ENCODE measurements around the gene MAMDC4.
"Not testable (repeated sequence)": the region's sequence is repeated elsewhere in the genome, so short reads cannot be mapped to it uniquely, and the experiment has no call there.

Gene MAMDC4

GRCh38 chr9:136862849-136863622 is 10.9 kb downstream of the MAMDC4 start:
- Histone ChIP-seq H3K27ac (no peak overlapping the region), H3K36me3 (peaks cover 20 to 37% (median 30%) of the 10 kb centered on the region in 3 donors), H3K9me3 (no peaks in the 10 kb centered on the region), H3K4me1 (peaks cover 0 to 53% (median 43%) of the 10 kb centered on the region in 4 donors), H3K4me3 (no peak overlapping the region), H3K27me3 (no peaks in the 10 kb centered on the region)
- intact Hi-C loops (cut with DNase I; ENCODE audit: low total_unique reads) = no loop called here
- TF ChIP-seq CTCF (IDR thresholded peaks at IDR 0.05) = no peak
- DNase-seq = no peak

DNA sequence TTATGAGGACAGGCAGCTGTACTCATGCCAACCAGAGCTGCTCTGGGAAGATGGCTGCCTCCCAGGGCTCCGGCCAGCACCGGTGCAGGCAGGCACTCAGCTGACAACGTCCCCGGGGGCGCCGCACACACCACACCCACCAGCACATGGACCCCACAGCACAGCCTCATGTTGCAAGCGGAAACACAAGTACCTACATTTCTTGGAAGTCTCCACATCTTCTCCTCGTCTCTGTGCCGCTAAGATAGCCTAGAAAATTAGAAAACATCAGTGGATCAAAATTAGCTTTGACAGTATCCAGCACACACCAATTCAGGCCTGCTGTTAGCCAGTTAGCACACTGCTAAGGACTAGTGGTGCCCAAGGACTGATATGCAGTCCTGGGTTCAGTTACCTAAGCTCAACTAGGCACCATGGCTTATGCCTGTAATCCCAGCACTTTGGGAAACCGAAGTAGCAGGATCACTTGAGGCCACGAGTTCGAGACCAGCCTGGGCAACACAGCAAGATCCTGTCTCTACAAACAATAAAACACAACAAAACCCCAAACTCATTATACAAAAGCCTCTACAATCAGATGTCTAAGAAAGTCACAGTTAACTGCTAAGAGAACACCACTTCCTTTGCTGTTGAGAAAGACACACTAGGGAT is 11.6 kb downstream of the MAMDC4 start:
- TF ChIP-seq CTCF (IDR thresholded peaks at IDR 0.05) = no peak
- intact Hi-C loops (cut with DNase I; ENCODE audit: low total_unique reads) = no loop called here
- Histone ChIP-seq H3K9me3 (no peaks in the 10 kb centered on the region), H3K36me3 (peaks cover 20 to 37% (median 30%) of the 10 kb centered on the region in 3 donors), H3K27ac (no peak overlapping the region), H3K27me3 (no peaks in the 10 kb centered on the region), H3K4me3 (no peak overlapping the region), H3K4me1 (peaks cover 0 to 46% (median 41%) of the 10 kb centered on the region in 4 donors)
- no peak for DNase-seq

- peak overlapping the region; percentile 90 to 97 for H3K4me3 ChIP-seq
- intact Hi-C loops (cut with DNase I; ENCODE audit: low total_unique reads) = no loop called here
- peaks cover 20 to 37% (median 30%) of the 10 kb centered on the region in 3 donors for H3K36me3 ChIP-seq
- H3K4me1 ChIP-seq = peaks cover 0 to 32% (median 27%) of the 10 kb centered on the region in 4 donors
- peak overlapping the region; percentile 91 to 94 for H3K27ac ChIP-seq
- H3K27me3 ChIP-seq = no peaks in the 10 kb centered on the region
- DNase-seq = no peak
- H3K9me3 ChIP-seq = no peaks in the 10 kb centered on the region
- TF ChIP-seq CTCF (IDR thresholded peaks at IDR 0.05) = no peak
Measured at GRCh38 chr9:136865041-136865767, 13.1 kb downstream of the MAMDC4 start.

DNA sequence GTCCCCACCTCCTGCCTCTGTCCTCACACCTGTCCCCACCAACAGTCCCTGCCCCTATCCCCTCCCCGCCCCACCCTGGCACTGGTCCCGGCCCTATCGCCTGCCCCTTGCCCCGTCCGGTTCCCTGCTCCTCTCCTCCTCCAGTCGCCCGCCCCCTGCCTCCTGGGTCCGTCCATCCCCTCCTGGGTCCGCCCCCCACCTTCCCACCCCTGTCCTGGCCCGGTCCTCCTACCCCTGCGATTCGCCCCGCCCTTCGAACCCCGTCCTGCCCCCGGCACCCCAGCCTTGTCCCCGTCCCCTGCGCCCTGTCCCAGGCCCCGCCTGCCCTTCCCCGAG is 13.6 kb downstream of the MAMDC4 start:
- H3K9me3 ChIP-seq = no peaks in the 10 kb centered on the region
- H3K4me3 ChIP-seq = peak overlapping the region; percentile 90 to 97
- no peak for TF ChIP-seq CTCF (IDR thresholded peaks at IDR 0.05)
- H3K36me3 ChIP-seq = peaks cover 20 to 32% (median 30%) of the 10 kb centered on the region in 3 donors
- peaks cover 0 to 32% (median 27%) of the 10 kb centered on the region in 4 donors for H3K4me1 ChIP-seq
- no peaks in the 10 kb centered on the region for H3K27me3 ChIP-seq
- peak overlapping the region; percentile 91 to 94 for H3K27ac ChIP-seq
- intact Hi-C loops (cut with DNase I; ENCODE audit: low total_unique reads) = no loop called here
- DNase-seq = peak; percentile 21 to 74

GRCh38 chr9:136866898-136867421 is 14.8 kb downstream of the MAMDC4 start:
- DNase-seq; intact Hi-C loops (cut with DNase I; ENCODE audit: low total_unique reads); H3K9me3 ChIP-seq; H3K27me3 ChIP-seq: not testable (repeated sequence)
- Histone ChIP-seq H3K36me3 (peaks cover 16 to 20% (median 18%) of the 10 kb centered on the region in 3 donors), H3K4me3 (peak overlapping the region; percentile 90 to 97), H3K4me1 (peaks cover 0 to 32% (median 27%) of the 10 kb centered on the region in 4 donors), H3K27ac (peak overlapping the region; percentile 77 to 94)

Measured in tibial artery (tissue), 4 donors.